ENCODE measurements around the gene IP6K2.
"Not testable (repeated sequence)": the region's sequence is repeated elsewhere in the genome, so short reads cannot be mapped to it uniquely, and the experiment has no call there.

IP6K2 gene

GRCh38 chr3:48748754-48749153, 31.7 kb upstream of the IP6K2 start:
- no peak for FAIRE-seq
- no peak for TF ChIP-seq CTCF (IDR thresholded peaks at IDR 0.05; ENCODE audit: insufficient read depth, missing control alignments)
- DNase-seq (ENCODE audit: insufficient read length, low spot score): no peak

- no peak for FAIRE-seq
These were observed 30.7 kb upstream of the IP6K2 start for GRCh38 chr3:48747706-48748105.

GRCh38 chr3:48747015-48747615, 30.1 kb upstream of the IP6K2 start:
- FAIRE-seq (no peak), DNase-seq (ENCODE audit: insufficient read length, low spot score) (no peak)
- no peak for TF ChIP-seq CTCF (IDR thresholded peaks at IDR 0.05; ENCODE audit: insufficient read depth, missing control alignments)

More at GRCh38 chr3:48747706-48748105, 30.7 kb upstream of the IP6K2 start:
- DNase-seq (ENCODE audit: insufficient read length, low spot score): no peak
- no peak for TF ChIP-seq CTCF (IDR thresholded peaks at IDR 0.05; ENCODE audit: insufficient read depth, missing control alignments)

GRCh38 chr3:48743773-48744172, 26.8 kb upstream of the IP6K2 start:
- no peak for TF ChIP-seq CTCF (IDR thresholded peaks at IDR 0.05; ENCODE audit: insufficient read depth, missing control alignments)
- FAIRE-seq (no peak), DNase-seq (ENCODE audit: insufficient read length, low spot score) (no peak)

- not testable (repeated sequence) for FAIRE-seq; DNase-seq (ENCODE audit: insufficient read length, low spot score)
These were observed 24.2 kb upstream of the IP6K2 start for GRCh38 chr3:48741226-48741625.

GRCh38 chr3:48739955-48740823, 23.2 kb upstream of the IP6K2 start:
- FAIRE-seq (no peak), DNase-seq (ENCODE audit: insufficient read length, low spot score) (peak; percentile 45)
- TF ChIP-seq CTCF (IDR thresholded peaks at IDR 0.05; ENCODE audit: insufficient read depth, missing control alignments): peak; percentile 72

GRCh38 chr3:48739617-48739954, 22.6 kb upstream of the IP6K2 start:
- no peak for TF ChIP-seq CTCF (IDR thresholded peaks at IDR 0.05; ENCODE audit: insufficient read depth, missing control alignments)

More at GRCh38 chr3:48739617-48739954, 22.6 kb upstream of the IP6K2 start:
- DNase-seq (ENCODE audit: insufficient read length, low spot score) (no peak), FAIRE-seq (no peak)

All from D721Med (cell line).